Activated naive CD4-positive, alpha-beta T cell treated with anti-CD3 and anti-CD28 coated beads, Interleukin-2, amount 50 U/mL, for 16 hours (primary cell): ENCODE results near the gene OPA1.

Experiments used
- DNase-seq: peaks from one replicate; pipeline ENCODE4 v3.0.0-alpha.2; 2020

OPA1 gene

GRCh38 chr3:193711964-193712598 is 119.1 kb downstream of the OPA1 start:
- DNase-seq: no peak

DNA sequence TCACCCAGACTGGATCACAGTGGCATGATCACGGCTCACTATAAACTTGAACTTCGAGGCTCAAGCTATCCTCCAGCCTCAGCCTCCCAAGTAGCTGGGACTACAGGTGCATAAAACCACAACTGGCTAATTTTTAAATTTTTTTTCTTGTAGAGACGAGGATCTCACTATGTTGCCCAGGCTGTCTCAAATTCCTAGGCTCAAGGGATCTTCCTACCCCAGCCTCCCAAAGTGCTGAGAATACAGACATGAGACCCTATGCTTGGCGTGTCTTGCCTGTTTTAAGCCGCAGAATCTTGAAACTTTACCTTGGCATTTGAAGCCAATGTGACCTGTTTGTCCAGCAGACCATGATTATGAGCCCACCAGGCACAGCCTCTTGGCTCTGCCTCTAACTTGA is 119.9 kb downstream of the OPA1 start:
- no peak for DNase-seq

GRCh38 chr3:193714523-193715137 is 121.6 kb downstream of the OPA1 start:
- DNase-seq: no peak

GRCh38 chr3:193716150-193716549 is 123.1 kb downstream of the OPA1 start:
- DNase-seq: no peak

GRCh38 chr3:193719735-193720134 is 126.7 kb downstream of the OPA1 start:
- no peak for DNase-seq

- DNase-seq: no peak
Measured at GRCh38 chr3:193720169-193720568, 127.2 kb downstream of the OPA1 start.

- no peak for DNase-seq
Measured at GRCh38 chr3:193722566-193722965, 129.6 kb downstream of the OPA1 start.

GRCh38 chr3:193727089-193727488 is 134.1 kb downstream of the OPA1 start:
- no peak for DNase-seq

- no peak for DNase-seq
Measured at GRCh38 chr3:193728429-193729087, 135.6 kb downstream of the OPA1 start.

DNA sequence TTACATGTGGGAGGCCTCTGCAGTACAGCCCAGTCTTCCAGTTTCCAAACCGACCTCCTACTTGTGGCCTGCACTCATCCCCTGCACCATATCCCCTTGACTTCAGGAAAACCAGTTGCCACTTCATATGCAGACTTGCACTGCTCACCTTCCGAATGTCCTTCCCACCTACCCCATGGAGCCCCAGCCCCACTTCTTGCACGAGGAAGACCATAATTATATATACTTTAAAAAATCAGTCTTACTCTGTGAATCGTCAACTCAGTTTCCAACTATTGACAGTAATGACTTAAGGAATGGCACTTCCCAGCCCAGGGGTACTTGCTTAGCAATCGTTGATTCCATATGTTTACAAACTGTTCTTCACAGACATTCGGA is 136.1 kb downstream of the OPA1 start:
- DNase-seq: no peak

- no peak for DNase-seq
Measured at GRCh38 chr3:193729601-193730000, 136.6 kb downstream of the OPA1 start.

- DNase-seq: no peak
Measured at GRCh38 chr3:193730511-193730910, 137.5 kb downstream of the OPA1 start.

DNA sequence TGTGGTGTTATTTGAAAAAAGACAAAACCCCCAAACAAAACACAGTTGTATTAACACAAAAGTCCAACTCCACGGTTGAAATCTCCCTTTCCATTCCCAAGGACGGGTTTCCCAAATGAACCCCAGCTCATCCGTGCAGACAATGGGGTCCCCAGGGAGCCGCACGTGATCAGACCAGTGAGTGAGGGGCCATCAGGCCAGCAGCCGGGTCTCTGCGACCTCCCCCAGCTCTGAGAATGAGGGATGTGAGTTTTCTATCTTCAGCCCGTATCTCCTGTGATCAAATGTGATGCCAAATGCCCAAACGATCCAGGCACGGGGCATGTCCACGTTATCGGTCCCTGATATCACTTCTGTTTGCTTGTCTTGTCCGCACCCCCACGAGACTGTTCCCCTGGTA is 138.0 kb downstream of the OPA1 start:
- DNase-seq: no peak

- no peak for DNase-seq
Measured at GRCh38 chr3:193731656-193732055, 138.6 kb downstream of the OPA1 start.

- no peak for DNase-seq
Measured at GRCh38 chr3:193732391-193732790, 139.4 kb downstream of the OPA1 start.

- DNase-seq: no peak
Measured at GRCh38 chr3:193732827-193733226, 139.8 kb downstream of the OPA1 start.

DNA sequence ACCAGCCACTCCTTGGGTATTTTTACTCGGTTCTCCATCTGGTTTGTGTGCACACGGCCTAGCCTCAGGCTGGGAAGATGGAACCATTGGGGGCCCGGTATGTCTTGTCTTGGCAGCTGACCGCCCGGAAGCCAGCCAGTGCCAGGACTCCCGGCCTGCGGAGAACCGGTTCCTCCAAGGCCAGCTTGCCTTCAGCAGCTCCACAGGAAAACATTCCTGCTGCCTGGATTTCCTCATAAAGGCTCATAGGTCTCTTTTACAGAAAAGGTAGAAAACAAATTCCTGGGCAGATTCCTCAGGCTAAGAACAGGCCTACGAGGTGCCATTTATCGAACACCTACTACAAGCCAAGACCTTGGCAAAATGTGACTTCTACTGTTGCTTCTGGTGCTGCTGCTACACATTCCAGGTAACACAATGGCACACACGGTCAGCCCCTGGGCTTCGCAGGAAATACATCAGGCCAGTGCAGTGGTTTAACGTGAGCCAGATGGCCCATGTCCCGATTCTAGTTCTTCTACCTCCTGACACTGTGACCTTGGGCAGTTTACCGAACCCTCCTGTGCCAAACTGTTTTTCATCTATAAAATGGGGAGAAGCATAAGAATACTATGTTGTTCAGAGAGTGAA is 141.8 kb downstream of the OPA1 start:
- DNase-seq: no peak

DNA sequence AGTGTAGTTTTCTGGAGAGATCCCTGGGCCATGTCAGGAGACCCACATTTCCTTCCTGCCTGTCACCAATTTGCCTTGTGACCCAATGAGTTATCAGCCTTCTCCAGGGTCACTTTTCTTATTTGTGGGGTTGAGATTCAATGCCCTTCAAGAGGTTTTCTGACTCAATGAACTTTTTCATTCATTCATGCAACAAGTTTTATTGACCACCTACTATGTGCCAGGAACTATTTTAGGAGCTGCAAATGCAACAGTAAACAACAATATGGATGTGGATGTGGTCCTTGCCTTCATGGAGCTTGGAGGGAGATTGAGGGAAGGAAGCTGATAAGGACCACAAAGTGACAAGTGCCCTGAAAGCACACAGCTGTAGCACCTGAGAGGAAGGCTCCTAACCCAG is 142.8 kb downstream of the OPA1 start:
- DNase-seq: no peak

DNA sequence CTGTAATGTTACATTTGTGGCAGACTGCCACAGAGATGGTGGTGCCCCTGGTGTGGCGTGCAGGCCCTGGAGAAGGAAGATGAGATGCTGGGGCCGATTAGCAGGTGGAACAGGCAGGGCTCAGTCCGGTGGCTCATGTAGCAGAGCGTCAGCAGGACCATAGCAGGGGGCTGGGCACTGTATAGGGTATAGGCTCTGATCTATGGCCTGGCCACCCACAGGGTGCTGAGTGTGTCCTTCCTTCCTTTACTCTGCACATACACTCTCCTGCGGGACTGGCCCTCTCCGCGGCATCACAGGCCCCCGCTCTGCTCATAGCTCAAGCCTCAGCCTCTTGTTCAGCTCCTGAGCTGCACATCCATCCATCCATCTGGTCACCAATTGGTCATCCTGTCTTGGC is 143.6 kb downstream of the OPA1 start:
- no peak for DNase-seq

- no peak for DNase-seq
Measured at GRCh38 chr3:193737191-193737751, 144.3 kb downstream of the OPA1 start.

GRCh38 chr3:193742628-193743027 is 149.6 kb downstream of the OPA1 start:
- no peak for DNase-seq

GRCh38 chr3:193743702-193744047 is 150.7 kb downstream of the OPA1 start:
- no peak for DNase-seq

DNA sequence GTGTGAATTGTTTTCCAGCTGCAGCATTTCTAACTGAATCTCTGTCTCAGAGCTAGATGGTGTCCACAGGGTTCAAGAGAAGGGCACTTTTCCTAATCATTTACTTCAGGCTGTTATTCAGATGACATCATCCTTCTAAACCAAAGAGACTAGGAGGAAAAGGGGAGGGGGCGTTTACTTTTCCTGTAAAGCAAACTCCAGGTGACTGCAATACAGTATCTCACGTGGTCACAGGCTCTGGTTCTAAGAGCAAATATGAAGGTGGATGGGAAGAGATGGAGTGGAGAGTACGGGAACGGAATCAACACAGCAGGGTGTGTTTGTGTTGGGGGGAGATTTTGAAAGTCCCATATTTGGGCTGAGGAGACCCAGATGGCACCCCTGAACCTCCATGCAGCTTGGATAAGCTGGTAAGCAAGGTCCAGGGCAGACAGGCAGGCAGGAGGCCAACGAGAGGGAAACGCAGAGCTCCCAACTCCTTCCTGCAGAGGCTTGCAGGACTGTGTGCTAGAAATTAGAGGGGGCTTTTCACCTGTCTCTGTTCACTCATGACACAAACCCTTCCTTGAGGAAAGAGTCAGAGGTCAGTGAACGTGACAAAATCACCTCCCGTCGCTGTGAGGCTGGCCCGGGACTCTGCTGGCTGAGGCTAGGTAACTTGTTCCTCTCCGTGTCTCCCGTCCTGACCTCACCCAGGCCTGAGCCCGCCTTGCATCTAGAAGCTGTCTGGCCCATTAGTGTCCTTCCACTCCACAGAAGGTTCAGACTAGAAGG is 151.2 kb downstream of the OPA1 start:
- no peak for DNase-seq
